HG03558 (cell line): Measurements from ENCODE around the gene PDAP1.
"Not testable (repeated sequence)": the region's sequence is repeated elsewhere in the genome, so short reads cannot be mapped to it uniquely, and the experiment has no call there.

Experiments used
- ATAC-seq: cut with Tn5 transposase; IDR thresholded peaks from one replicate; pipeline ENCODE4 v1.9.1; 2021; ENCODE audit warnings: moderate number of reproducible peaks; ENCODE audit not compliant: unreplicated experiment; ENCODE audit errors: extremely low read depth

The PDAP1 gene

DNA sequence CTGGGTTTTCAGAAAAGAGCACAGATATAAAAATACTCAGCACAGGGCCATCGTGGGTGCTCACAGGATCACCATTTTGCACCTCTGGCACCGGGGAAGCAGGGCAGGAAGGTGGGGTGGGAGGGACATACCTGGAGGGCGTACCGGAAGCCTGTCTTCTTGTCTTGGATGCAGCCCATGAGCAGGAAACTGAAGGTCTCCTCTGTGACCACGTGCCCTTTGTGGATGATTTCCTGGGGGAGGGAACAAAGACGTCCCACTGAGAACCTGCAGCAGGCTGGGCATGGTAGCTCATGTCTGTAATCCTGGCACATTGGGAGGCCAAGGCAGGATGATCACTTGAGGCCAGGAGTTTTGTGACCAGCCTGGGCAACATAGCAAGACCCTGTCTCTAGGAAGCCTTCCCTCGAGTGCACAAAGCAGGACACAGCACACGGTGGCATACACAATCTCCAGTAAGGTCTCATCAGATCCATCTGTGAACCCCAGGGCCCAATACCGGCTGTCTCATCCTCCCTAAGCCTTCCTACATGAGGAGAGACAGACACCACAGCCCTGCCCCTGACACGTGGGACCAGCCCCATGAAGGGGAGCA is 20.7 kb upstream of the PDAP1 start:
- no peak for ATAC-seq

DNA sequence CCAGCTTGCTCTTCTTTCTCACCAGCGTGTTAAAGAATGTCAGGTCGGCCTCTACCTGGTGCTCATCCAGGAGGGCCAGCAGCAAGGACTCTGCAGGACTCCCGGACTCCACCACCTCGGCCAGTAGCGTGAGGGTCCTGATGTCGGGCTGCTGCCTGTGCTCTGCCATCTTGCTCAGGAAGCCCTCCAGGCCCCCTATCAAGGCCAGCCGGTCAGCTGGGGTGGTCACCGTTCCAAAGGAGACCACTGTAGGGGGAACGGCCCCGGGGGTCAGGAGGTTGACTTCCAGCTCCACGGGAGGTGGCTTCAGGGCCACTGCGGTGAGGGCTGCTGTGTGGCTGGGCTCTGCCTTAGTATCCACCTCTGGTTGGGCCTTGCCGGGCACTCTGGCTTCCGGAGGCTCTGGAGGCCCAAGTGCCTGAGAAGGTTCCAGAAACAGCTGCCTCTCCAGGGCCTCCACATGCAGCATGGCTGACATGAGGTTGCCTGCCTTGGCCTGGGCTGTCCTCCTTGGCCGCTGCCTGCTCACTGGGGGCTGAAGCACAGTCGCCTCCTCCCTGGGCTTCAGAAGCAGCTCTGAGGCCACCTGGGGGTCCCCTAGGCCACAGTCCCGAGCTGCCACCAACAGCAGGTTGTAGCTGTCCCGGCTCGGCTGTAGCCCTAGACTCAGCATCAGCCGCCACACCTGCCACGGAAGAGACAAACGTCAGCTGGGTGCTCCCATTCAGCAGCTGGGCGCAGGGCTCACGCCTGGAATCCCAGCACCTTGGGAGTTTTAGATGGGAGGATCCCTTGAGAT is 16.7 kb upstream of the PDAP1 start:
- no peak for ATAC-seq

DNA sequence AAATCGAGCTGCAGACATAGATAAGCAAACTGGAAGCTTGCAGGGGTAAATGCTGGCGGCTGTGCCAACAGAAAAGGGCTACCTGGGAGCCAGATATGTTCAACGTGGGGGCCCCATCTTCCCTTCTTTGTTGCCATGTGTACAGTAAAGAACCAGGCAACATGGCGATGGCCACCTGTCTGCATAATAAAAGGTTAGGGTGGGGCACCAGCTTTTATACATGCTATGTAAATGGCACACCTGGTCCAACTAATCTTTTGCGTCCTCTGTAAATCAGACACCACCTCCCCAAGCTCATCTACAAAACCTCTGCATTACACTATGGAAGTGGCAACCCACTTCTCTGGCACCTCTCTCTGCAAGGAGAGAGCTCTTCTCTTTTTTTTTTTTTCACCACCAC is 14.2 kb upstream of the PDAP1 start:
- no peak for ATAC-seq

DNA sequence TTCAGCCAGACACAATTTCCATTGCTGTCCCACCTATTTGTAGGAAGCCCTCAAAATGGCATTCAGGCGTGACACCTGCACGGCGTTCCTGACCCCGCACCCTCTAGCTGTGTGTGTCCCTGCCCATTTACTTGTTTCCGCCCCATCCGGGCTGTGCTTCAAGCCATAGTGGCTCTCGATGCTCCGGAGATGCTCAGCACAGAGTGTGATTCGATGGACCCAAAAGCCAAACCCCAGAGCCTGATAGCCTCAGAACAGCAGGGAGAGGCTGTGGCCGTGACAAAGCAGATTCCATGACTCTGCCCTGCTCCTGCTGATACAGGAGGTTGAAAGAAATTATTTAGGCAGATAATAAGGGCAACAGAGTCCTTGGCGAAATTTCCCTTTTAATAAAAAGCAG is 13.8 kb upstream of the PDAP1 start:
- no peak for ATAC-seq

DNA sequence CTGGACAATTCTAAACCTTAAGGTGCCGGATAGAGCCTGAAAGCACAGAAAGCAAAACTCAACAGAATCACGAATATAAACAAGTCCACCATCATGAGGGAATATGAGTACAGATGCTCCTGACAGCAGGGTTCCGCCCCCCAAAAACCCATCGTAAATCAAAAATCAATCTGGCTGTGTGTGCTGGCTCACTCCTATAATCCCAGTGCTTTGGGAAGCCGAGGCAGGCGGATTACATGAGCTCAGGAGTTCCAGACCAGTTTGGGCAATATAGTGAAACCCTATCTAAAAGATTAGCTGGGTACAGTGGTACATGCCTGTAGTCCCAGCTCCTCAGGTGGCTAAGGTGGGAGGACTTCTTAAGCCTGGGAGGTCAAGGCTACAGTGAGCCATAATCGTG is 12.6 kb upstream of the PDAP1 start:
- no peak for ATAC-seq

DNA sequence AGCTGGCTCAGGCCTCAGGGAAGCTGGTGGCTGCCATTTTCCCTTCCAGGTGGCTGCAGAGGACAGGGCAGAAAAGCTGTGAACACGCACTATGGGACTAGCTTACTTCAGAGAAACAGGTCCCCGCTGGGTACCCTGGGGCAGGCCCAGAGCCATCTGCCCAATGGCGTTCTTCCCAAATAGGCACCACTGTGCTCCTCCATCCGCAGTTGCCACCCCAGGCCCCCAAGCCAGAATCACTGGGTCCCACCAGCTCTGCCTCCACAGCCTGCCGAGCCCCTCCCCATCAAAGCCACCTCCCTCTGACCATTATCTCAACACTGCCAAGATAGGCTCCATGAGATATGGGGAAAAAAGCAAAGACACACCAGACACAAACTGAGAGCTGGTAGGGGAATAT is 11.8 kb upstream of the PDAP1 start:
- no peak for ATAC-seq

DNA sequence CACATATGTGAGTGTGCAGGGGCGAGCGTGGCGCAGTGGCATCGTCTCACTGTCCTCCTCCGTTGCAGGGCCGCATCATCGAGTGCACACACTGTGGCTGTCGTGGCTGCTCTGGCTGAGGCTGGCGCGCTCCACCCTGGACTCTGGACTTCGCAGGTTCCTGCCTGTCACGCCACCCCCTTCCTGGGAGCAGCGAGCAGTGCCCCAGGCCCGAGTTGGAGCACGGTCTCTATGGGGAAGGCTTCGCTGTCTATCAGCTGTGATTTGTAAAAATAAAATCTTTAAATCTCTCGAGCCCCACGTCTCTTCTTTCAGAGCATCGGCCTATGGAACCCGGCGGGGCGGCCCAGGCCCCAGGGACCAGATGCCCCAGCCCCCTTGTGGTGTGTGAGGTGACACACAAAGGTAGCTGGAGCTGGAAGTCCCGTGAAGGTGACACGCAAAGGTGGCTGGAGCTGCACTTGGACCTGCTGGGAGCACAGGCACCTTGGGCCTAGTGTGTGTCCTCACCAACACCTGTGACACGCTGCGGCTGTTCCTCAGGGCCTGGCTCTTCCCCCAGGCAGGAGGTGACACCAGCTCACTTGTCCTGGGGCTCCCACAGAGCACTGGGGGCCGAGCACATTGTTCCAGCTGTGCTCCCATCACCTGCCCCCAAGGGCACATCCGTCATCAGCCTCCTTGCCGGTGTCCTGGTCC is 11.1 kb upstream of the PDAP1 start:
- ATAC-seq: no peak

DNA sequence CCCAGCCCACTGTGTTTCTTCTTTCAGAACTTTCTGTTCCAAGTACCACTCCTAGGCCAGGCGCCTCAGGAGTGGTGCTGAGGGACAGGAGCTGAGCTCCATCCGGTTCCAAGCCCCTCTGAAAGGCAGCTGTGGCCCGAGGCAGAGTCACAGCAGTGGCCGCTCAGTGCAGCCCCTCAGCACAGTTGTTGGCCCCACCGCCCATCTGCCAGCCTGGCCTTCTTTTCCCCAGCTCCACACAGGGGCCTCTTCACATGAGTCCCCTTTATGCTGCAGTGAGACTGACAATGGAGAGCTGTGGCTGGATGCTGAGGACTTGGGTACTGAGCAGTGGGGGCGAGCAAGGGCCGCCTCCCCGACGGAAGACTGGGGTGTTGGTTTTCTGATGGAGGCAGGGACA is 9.9 kb upstream of the PDAP1 start:
- no peak for ATAC-seq

DNA sequence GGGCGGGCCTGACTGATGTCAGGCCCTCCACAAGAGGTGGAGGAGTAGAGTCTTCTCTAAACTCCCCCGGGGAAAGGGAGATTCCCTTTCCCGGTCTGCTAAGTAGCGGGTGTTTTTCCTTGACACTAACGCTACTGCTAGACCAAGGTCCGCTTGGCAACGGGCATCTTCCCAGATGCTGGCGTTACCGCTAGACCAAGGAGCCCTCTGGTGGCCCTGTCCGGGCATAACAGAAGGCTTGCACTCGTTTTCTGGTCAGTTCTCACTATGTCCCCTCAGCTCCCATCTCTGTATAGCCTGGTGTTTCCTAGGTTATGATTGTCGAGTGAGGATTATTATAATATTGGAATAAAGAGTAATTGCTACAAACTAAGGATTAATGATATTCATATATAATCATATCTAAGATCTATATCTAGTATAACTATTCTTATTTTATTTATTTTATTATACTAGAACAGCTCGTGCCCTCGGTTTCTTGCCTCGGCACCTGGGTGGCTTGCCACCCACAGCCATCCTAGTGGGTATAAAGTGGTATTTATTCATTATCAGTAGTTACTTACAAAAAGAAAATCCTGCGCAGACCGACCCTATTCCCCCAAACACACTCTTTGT is 7.2 kb upstream of the PDAP1 start:
- not testable (repeated sequence) for ATAC-seq

DNA sequence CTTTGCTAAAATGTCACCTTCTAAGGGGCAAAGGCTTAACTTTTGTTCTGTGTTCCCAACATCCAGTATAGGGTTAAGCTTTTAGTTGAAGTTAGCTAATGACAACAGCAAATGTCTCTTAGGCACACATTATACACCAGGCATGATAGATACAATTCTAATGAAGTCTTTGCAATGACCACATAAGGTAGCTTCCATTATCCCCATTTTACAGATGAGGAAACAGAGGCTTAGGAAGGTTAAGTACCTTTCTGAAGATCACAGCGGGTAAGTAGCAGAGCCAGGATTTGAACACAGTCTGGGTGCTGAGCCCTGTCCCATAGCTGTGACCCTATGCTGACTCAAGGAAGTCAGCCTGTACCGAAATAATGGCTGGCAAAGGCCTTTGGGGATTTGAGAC is 2.2 kb upstream of the PDAP1 start:
- ATAC-seq: no peak

DNA sequence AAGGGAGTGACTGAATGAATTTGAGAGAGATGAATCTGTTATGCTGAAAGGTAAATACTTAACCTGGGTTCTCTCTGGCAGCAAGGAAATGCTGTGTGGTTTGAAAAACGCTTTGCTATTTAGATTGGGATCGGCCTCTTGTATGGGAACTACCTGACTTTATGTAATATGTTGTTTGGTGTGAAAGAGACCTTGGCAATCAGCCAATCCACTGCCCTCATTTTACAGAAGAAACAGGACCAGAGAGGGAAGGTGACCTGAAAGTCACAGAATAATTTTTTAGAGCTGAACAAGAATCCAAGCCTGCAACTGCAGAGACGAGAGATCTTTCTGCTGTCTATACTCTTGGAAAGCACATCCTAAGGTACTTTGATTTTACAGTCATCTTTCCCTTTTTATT is 1.4 kb upstream of the PDAP1 start:
- ATAC-seq: no peak

DNA sequence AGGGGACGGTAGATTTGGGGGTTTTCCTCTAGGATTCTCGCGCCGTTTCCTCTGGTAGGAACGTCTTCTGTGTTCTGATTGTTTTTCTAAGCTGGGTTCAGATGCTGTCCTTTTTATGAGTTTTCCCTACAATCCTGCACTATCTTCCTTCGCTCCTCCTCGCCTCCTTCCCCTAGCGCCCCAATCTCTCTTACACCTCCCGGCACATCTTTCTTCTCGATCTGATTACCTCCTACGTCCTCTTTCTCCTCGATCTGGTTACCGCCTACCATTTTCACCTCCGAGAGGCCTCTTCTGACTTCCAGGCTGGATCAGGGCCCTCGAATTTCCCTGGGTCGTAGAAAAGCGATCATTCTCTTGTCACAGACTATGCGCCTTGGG is 785 bp upstream of the PDAP1 start:
- ATAC-seq: no peak

DNA sequence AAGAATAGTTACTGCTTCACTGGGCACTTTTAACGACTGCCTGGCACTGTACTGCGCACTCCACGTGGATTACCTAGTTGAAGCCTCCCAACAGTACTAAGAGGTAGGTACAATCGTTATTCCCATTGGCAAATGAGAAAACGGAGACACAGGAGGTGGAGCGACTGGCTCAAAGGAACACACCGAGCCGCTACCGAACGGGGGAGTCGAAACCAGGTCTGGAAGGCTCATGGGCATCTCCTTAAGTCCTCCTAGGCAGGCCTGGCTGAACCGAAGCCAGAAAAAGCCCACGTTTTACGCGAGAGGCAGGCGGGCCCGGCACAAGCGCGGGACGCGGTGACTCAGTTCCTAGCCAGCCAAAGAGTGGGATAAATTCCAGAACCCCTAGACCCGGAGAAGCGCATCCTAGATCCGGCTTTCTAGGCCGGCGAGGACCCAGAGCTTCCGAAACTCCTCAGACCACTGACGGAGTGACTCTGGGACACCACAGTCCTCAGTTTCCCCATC is 472 bp downstream of the PDAP1 start:
- no peak for ATAC-seq

DNA sequence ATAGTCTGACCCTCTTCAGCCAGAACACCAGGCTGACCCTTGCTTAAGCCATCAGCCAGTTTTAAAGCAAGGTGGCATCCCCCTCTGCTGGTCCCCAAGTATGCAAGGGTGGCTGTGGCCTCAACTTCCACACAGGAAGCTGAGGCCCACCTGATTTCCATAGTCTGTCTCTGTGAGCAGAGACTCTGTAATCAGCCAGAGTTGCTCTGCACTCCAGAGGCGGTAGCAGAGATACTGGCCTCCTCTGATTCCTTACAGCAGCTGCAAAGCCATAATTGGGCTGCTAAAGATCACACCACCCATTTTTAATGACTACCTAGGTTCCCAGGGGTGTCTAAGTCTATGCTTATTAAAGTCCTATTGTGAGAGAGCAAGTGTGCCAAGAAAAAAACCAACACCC is 1.8 kb downstream of the PDAP1 start:
- ATAC-seq: no peak

DNA sequence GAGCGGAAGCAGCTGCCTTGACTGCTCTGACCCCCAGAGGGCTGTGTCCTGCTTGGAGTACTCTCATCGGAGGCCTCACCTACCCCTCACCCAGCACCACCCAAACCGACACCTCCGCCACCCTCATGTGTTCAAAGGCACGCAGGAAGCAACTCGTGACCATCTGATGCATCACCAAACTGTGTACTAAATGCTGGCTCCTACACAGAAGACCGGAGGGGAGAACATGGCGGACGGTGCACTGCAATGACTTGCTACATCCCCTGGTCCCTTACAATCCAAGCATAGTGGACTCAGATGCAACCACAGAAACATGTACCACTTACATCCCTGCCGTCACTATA is 3.4 kb downstream of the PDAP1 start:
- no peak for ATAC-seq

DNA sequence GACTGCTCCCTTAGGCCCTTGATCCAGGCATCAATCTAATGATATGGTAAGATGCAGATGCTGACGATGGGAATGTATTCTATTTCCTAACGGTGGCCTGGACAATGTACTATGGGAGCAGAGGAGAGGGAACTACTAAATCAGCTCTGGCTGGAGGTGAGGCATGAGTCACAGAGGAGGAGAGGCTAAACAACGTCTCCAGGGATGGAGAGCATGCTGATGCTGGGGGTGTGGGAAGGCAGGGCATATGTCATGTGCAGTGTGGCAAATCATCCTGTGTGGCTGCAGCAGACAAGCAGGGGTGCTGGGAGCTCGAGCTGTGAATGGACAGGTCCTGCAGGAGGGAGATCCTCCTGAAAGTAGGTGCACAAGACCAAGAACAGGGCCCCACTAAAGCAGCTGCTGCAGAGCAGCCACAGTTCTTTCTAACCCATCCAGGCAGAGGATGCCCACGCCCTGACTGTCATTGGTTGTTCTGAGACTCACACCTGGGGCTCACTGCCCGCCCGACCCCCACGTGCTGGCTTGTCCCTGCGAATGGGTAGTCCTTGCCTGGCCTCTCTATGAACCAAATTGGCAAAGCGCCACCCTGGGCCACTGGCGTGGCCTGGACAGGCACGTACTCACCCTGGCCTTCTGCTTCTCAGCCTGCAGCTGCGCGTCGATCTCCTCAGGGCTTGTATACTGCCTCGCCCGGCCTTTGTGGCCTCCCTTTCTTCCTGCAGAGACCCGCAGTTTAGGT is 4.0 kb downstream of the PDAP1 start:
- ATAC-seq: no peak

DNA sequence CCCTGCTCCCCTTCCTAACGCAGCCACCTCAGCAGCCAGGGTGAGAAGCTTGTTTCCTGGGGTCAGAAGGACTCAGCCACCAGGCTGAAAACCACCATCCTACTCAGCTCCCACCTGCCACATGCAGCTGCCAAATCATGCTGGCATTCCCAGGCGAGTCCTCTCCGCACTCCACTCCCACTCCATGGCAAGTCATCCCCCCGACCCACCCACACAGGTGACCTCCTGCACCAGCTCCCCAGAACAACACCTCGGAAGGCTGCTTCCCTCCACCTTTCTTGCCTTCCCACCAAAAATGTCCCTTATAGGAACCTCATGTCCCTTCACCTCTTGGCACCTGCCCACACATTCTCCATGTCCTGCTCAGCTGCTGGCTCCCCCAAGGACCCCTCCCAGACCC is 4.6 kb downstream of the PDAP1 start:
- ATAC-seq: no peak

DNA sequence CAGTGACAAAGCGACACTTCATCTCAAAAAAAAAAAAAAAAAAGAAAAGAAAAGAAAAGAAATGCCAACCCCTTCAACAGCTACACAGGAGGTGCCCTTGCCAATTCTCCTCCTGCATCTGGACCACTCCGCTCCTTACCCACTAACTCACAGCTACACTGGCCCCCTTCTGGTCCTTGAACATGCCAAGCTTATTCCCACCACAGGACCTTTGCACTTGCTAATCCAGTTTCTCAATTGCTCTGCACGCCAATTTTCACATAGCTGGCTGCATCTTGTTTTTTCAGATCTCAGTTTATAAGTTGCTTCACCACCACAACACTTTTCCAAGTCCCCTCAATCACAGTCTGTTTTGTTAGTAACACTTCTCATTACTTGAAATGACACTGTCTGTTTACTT is 5.5 kb downstream of the PDAP1 start:
- no peak for ATAC-seq

DNA sequence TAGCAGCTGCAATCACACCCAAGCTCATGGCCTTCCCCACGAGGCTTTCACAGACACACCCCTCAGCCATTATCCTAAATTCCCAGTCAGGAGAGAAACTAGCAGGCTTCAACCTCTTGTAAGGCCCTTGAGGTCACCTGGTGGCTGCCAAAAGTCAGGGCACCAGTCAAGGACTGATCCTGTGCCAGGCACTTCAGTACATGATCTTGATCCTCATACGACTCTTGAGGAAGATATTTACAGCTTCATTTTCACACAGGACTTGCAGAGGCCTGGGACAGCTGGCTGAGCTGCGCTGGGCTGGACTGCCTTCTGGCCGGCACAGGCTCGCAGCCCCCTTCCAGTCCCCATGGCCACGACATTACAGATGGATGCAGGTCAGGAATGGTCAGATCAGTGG is 8.8 kb downstream of the PDAP1 start:
- ATAC-seq: no peak

DNA sequence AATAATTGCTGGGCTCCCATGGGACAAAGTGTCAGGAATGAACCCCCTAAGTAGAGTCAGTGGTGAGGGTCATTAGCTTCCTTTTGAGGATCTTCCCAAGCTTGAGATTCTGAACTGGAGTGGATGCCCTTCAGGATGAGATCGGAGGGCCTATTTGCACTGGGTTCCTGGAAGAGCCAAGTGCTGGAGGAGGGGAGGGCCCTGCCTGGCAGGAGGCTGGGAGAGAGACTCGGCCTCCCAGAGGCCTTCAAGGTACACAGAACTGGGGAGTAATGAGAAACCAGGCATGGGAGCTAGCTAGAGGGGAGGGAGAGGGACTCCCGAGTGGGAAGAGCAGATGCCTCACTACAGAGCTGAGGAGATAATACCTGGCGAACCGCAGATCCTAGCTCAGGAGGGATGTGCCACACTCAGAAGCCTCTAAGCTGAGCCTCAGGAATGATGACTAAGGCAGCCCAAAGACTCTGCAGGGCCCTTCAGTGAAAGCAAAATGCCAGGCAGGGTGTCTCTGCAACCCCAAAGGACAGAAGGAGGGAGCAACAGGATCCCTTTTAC is 9.4 kb downstream of the PDAP1 start:
- ATAC-seq: no peak
